Thoracic aorta (tissue), 2 donors: ENCODE measurements around the gene MAML2. TPM values are rescaled to one million over a fixed set of nuclear protein-coding genes. Genes with fewer than 3 reads are reported as not detected.

Experiments
- ATAC-seq: fragments of 150-250 bp; one replicate; pipeline ENCODE4 v1.8.0; 2017; ENCODE audit warnings: low read depth; ENCODE audit not compliant: insufficient number of reproducible peaks, low FRiP score
- DNase-seq: peaks from one replicate; pipeline ENCODE4 v3.0.0-alpha.2; 2020; ENCODE audit warnings: low spot score
- H3K27ac ChIP-seq, 2 donors: fragments of 200-600 bp; sonication (generic); 1 replicate in 1 of 2; 2 replicates in 1 of 2; pipeline ENCODE4 v1.5.1; 2016; ENCODE audit warnings: mild to moderate bottlenecking in 2 of 2, moderate library complexity in 2 of 2
- H3K27me3 ChIP-seq: fragments of 200-600 bp; sonication (generic); replicated peaks from 2 replicates; pipeline ENCODE4 v1.6.0; 2016; ENCODE audit warnings: mild to moderate bottlenecking; ENCODE audit not compliant: insufficient read depth
- H3K36me3 ChIP-seq: fragments of 200-600 bp; sonication (generic); one replicate; pipeline ENCODE4 v1.5.1; 2016
- H3K4me1 ChIP-seq, 2 donors: fragments of 200-600 bp; sonication (generic); 1 replicate in 1 of 2; 2 replicates in 1 of 2; pipeline versions ENCODE4 v1.5.1 to v1.6.0; 2016; ENCODE audit warnings: low read depth in 2 of 2, mild to moderate bottlenecking in 1 of 2; ENCODE audit not compliant: control insufficient read depth in 1 of 2
- H3K4me3 ChIP-seq: fragments of 200-600 bp; sonication (generic); 2 replicates; pipeline ENCODE4 v1.5.1; 2016; ENCODE audit warnings: mild to moderate bottlenecking
- H3K9me3 ChIP-seq: fragments of 200-600 bp; sonication (generic); 2 replicates; pipeline ENCODE4 v1.5.1; 2016
- CTCF ChIP-seq: fragments of 200-600 bp; sonication (generic); IDR thresholded peaks from one replicate; pipeline ENCODE4 v1.5.1; 2019; ENCODE audit warnings: antibody characterized with exemption
- total RNA-seq, 2 donors: library from RNA; depleted of rRNA; stranded (reverse); fragments of >200 nt; gene quantifications; one replicate each; pipeline versions ENCODE4 v1.1.0 to v1.2.3, GENCODE V29; 2016

Gene MAML2
- total RNA-seq, 2 donors from 2014 or later, result 23.4 to 29.6 TPM

- no peaks in the 10 kb centered on the region for H3K9me3 ChIP-seq
- peak; percentile 19 for DNase-seq
- TF ChIP-seq CTCF, result peak; percentile 10
- H3K4me1 ChIP-seq, result peaks cover 6 to 23% of the 10 kb centered on the region in 2 donors
- H3K27me3 ChIP-seq, result no peaks in the 10 kb centered on the region
- peak; percentile 75 for ATAC-seq
- peak overlapping the region; percentile 68 for H3K4me3 ChIP-seq
- H3K27ac ChIP-seq, result peak overlapping the region; percentile 82
- no peaks in the 10 kb centered on the region for H3K36me3 ChIP-seq
Measured at GRCh38 chr11:96045622-96046456, 297.2 kb downstream of the MAML2 start.

GRCh38 chr11:96044747-96045146 lies 298.2 kb downstream of the MAML2 start:
- DNase-seq, result no peak
- H3K27ac ChIP-seq, result no peak overlapping the region
- ATAC-seq, result no peak
- no peaks in the 10 kb centered on the region for H3K27me3 ChIP-seq
- peaks cover 6 to 23% of the 10 kb centered on the region in 2 donors for H3K4me1 ChIP-seq
- H3K4me3 ChIP-seq, result no peak overlapping the region
- no peaks in the 10 kb centered on the region for H3K9me3 ChIP-seq
- TF ChIP-seq CTCF, result no peak
- H3K36me3 ChIP-seq, result no peaks in the 10 kb centered on the region

GRCh38 chr11:96044311-96044710 lies 298.7 kb downstream of the MAML2 start:
- H3K4me3 ChIP-seq, result no peak overlapping the region
- no peak for TF ChIP-seq CTCF
- no peak overlapping the region for H3K27ac ChIP-seq
- H3K9me3 ChIP-seq, result no peaks in the 10 kb centered on the region
- no peak for DNase-seq
- no peak for ATAC-seq
- no peaks in the 10 kb centered on the region for H3K27me3 ChIP-seq
- H3K36me3 ChIP-seq, result no peaks in the 10 kb centered on the region
- H3K4me1 ChIP-seq, result peaks cover 6 to 23% of the 10 kb centered on the region in 2 donors

- no peak for ATAC-seq
- H3K4me3 ChIP-seq, result no peak overlapping the region
Measured at GRCh38 chr11:96043291-96043690, 299.7 kb downstream of the MAML2 start.

More at GRCh38 chr11:96043291-96043690, 299.7 kb downstream of the MAML2 start:
- Histone ChIP-seq H3K4me1 (peaks cover 6 to 23% of the 10 kb centered on the region in 2 donors), H3K9me3 (no peaks in the 10 kb centered on the region), H3K27ac (no peak overlapping the region), H3K27me3 (no peaks in the 10 kb centered on the region), H3K36me3 (no peaks in the 10 kb centered on the region)
- TF ChIP-seq CTCF, result no peak
- no peak for DNase-seq
